ENCODE results near the gene NT5E. TPM values are rescaled to one million over a fixed set of nuclear protein-coding genes. Genes with fewer than 3 reads are reported as not detected.

Gene NT5E
- total and polyA plus RNA-seq, 2 of the 13 experiments (the other 11 are each of a cell fraction or from before 2014, with no cell fraction given): 9.5 to 33.0 TPM

DNA sequence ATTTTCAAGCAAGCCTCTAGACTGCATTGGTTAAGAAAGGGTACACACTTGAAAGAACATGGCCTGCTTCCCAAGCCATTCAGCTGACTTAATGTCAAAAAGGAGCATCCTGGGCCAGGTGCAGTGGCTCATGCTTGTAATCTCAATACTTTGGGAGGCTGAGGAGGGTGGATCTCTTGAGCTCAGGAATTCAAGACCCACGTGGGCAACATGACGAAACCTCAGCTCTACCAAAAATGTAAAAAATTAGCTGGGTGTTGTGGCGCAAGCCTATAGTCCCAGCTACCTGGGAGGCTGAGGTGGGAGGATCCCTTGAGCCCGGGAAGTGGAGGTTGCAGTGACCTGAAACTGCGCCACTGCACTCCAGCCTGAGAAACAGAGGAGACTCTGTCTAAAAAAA is 26.9 kb upstream of the NT5E start:
- ChIA-PET POLR2A (no interaction called here), CTCF (ENCODE audit: low intra/inter-chr PET ratio, low total read pairs) (no interaction called here)
- Histone ChIP-seq H3K4me2 (ENCODE audit: low read depth, low read length) (no peak overlapping the region), H3K79me2 (ENCODE audit: insufficient read depth, low read length) (no peaks in the 10 kb centered on the region), H3K4me3 (replicated peaks in 1 of 3; ENCODE audit: insufficient read depth in 1 of 3, low read depth in 2 of 3, low read length in 3 of 3) (no peak overlapping the region), H3K36me3 (replicated peaks in 1 of 2; ENCODE audit: control insufficient read depth in 1 of 2, insufficient read depth in 2 of 2, low read length in 2 of 2) (no peaks in the 10 kb centered on the region), H3K4me1 (ENCODE audit: insufficient read depth, low read length) (peaks cover 18% of the 10 kb centered on the region), H3K27me3 (ENCODE audit: control insufficient read depth in 1 of 2, insufficient read depth in 2 of 2, low read length in 2 of 2) (no peaks in the 10 kb centered on the region), H2AFZ (ENCODE audit: low read length) (no peak overlapping the region), H3K9ac (ENCODE audit: insufficient read depth, low read depth, low read length) (no peak overlapping the region), H4K20me1 (ENCODE audit: insufficient read depth, low read length) (no peaks in the 10 kb centered on the region), H3K27ac (ENCODE audit: extremely low read length, insufficient read depth, low read length) (no peak overlapping the region), H3K9me3 (ENCODE audit: low read length) (no peaks in the 10 kb centered on the region)
- ATAC-seq (no peak), FAIRE-seq (no peak), DNase-seq (ENCODE audit: low spot score) (no peak)
- intact Hi-C loops (cut with micrococcal nuclease; ENCODE audit: unreplicated experiment) (no loop called here), in situ Hi-C loops (cut with HindIII; ENCODE audit: extremely low pct_ligation_motif_present, low pct_unique_long_range_greater_than_20kb) (no loop called here)
- no peak for TF ChIP-seq ZNF550 (CRISPR knock-in tag; IDR thresholded peaks at IDR 0.05; ENCODE audit: borderline replicate concordance)
- TF ChIP-seq, protein P1, sequence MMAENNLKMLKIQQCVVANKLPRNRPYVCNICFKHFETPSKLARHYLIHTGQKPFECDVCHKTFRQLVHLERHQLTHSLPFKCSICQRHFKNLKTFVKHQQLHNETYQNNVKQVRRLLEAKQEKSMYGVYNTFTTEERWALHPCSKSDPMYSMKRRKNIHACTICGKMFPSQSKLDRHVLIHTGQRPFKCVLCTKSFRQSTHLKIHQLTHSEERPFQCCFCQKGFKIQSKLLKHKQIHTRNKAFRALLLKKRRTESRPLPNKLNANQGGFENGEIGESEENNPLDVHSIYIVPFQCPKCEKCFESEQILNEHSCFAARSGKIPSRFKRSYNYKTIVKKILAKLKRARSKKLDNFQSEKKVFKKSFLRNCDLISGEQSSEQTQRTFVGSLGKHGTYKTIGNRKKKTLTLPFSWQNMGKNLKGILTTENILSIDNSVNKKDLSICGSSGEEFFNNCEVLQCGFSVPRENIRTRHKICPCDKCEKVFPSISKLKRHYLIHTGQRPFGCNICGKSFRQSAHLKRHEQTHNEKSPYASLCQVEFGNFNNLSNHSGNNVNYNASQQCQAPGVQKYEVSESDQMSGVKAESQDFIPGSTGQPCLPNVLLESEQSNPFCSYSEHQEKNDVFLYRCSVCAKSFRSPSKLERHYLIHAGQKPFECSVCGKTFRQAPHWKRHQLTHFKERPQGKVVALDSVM (CRISPR knock-in tag; IDR thresholded peaks at IDR 0.05): peak; percentile 24; the same call in 1 of the 2 replicates
- TF ChIP-seq ZNF264 (CRISPR knock-in tag; IDR thresholded peaks at IDR 0.05): no peak
- no peak for TF ChIP-seq ZNF883 (CRISPR knock-in tag; IDR thresholded peaks at IDR 0.05; ENCODE audit: not compliant biosample characterization)
- WGBS (ENCODE audit: low lambda C conversion rate): 79% methylated on average over 5 of the region's 5 CpGs
- no TSS peak for BruUV-seq (replicated peaks)

DNA sequence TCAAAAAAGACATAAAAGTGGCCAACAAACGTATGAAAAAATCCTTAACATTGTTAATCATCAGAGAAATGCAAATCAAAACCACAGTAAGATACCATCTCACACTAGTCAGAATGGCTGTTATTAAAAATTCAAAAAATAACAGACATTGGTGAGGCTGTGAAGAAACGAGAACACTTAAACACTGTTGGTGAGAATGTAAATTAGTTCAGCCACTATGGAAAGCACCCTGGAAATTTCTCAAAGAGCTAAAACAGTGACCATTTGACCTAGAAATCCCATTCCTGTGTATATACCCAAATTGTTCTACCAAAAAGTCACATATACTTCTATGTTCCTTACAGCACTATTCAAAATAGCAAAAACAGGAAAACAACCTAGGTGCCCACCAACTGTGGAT is 24.9 kb upstream of the NT5E start:
- no peaks in the 10 kb centered on the region for H3K4me1 ChIP-seq (ENCODE audit: insufficient read depth, low read length)
- POLR2A ChIA-PET: no interaction called here
- CTCF ChIA-PET (ENCODE audit: low intra/inter-chr PET ratio, low total read pairs): no interaction called here
- no peak for FAIRE-seq
- no peak overlapping the region for H3K9ac ChIP-seq (ENCODE audit: insufficient read depth, low read depth, low read length)
- BruUV-seq (replicated peaks): no TSS peak
- TF ChIP-seq KLF11 (CRISPR knock-in tag; IDR thresholded peaks at IDR 0.05) (no peak), ZNF598 (CRISPR knock-in tag; IDR thresholded peaks at IDR 0.05; ENCODE audit: borderline replicate concordance) (no peak), MTA1 (CRISPR knock-in tag; IDR thresholded peaks at IDR 0.05; ENCODE audit: borderline replicate concordance) (no peak)
- H4K20me1 ChIP-seq (ENCODE audit: insufficient read depth, low read length): no peaks in the 10 kb centered on the region
- H3K9me3 ChIP-seq (ENCODE audit: low read length): no peaks in the 10 kb centered on the region
- DNase-seq (ENCODE audit: low spot score): no peak
- intact Hi-C loops (cut with micrococcal nuclease; ENCODE audit: unreplicated experiment) (no loop called here), in situ Hi-C loops (cut with HindIII; ENCODE audit: extremely low pct_ligation_motif_present, low pct_unique_long_range_greater_than_20kb) (no loop called here)
- H3K4me3 ChIP-seq (replicated peaks in 1 of 3; ENCODE audit: insufficient read depth in 1 of 3, low read depth in 2 of 3, low read length in 3 of 3): no peak overlapping the region
- H2AFZ ChIP-seq (ENCODE audit: low read length): no peak overlapping the region
- no peak overlapping the region for H3K4me2 ChIP-seq (ENCODE audit: low read depth, low read length)
- WGBS (ENCODE audit: low lambda C conversion rate): 88% methylated on average over 2 of the region's 2 CpGs
- ATAC-seq: no peak
- no peaks in the 10 kb centered on the region for H3K36me3 ChIP-seq (replicated peaks in 1 of 2; ENCODE audit: control insufficient read depth in 1 of 2, insufficient read depth in 2 of 2, low read length in 2 of 2)
- H3K27me3 ChIP-seq (ENCODE audit: control insufficient read depth in 1 of 2, insufficient read depth in 2 of 2, low read length in 2 of 2): no peaks in the 10 kb centered on the region
- no peaks in the 10 kb centered on the region for H3K79me2 ChIP-seq (ENCODE audit: insufficient read depth, low read length)
- no peak overlapping the region for H3K27ac ChIP-seq (ENCODE audit: extremely low read length, insufficient read depth, low read length)

All from HepG2 (cell line).